Subcutaneous abdominal adipose tissue (tissue), 5 donors: Measurements from ENCODE around the gene MAGI1.

Experiments used
- H3K27ac ChIP-seq: one replicate; pipeline ENCODE4 v1.7.0; 2013; ENCODE audit warnings: low read depth, mild to moderate bottlenecking, inconsistent platforms, low read length, moderate library complexity
- H3K27me3 ChIP-seq, 5 donors: one replicate each; pipeline ENCODE4 v1.7.0; 2013; ENCODE audit warnings: low read length in 5 of 5, inconsistent platforms in 1 of 5; ENCODE audit not compliant: control insufficient read depth in 5 of 5, insufficient read depth in 4 of 5
- H3K36me3 ChIP-seq, 5 donors: one replicate each; pipeline ENCODE4 v1.7.0; 2013; ENCODE audit warnings: low read length in 5 of 5; ENCODE audit not compliant: control insufficient read depth in 5 of 5, insufficient read depth in 5 of 5
- H3K4me1 ChIP-seq, 5 donors: one replicate each; pipeline ENCODE4 v1.7.0; 2013; ENCODE audit warnings: low read length in 5 of 5, mild to moderate bottlenecking in 3 of 5, moderate library complexity in 1 of 5; ENCODE audit not compliant: control insufficient read depth in 5 of 5, insufficient read depth in 5 of 5
- H3K4me3 ChIP-seq, 5 donors: one replicate each; pipeline ENCODE4 v1.7.0; 2013; ENCODE audit warnings: low read length in 5 of 5, low read depth in 1 of 5
- H3K9ac ChIP-seq, 5 donors: one replicate each; pipeline ENCODE4 v1.7.0; 2013; ENCODE audit warnings: low read length in 5 of 5, mild to moderate bottlenecking in 4 of 5, moderate library complexity in 3 of 5
- H3K9me3 ChIP-seq, 5 donors: one replicate each; pipeline ENCODE4 v1.7.0; 2013; ENCODE audit warnings: low read length in 5 of 5; ENCODE audit not compliant: control insufficient read depth in 5 of 5
- donor health status: healthy.
- donor health status: healthy.
- donor health status: healthy.
- donor health status: healthy.
- donor health status: healthy.

The MAGI1 gene

GRCh38 chr3:65848024-65848423 lies 190.7 kb downstream of the MAGI1 start:
- Histone ChIP-seq H3K36me3 (no peaks in the 10 kb centered on the region), H3K9ac (no peak overlapping the region), H3K27me3 (no peaks in the 10 kb centered on the region), H3K4me3 (no peak overlapping the region), H3K4me1 (peaks cover 0 to 14% (median 5%) of the 10 kb centered on the region in 5 donors), H3K27ac (no peak overlapping the region), H3K9me3 (no peaks in the 10 kb centered on the region)

- Histone ChIP-seq H3K9ac (no peak overlapping the region), H3K4me3 (no peak overlapping the region), H3K27ac (no peak overlapping the region), H3K9me3 (no peaks in the 10 kb centered on the region), H3K27me3 (no peaks in the 10 kb centered on the region), H3K4me1 (peaks cover 0 to 14% (median 5%) of the 10 kb centered on the region in 5 donors), H3K36me3 (no peaks in the 10 kb centered on the region)
Measured at GRCh38 chr3:65846936-65847335, 191.8 kb downstream of the MAGI1 start.

GRCh38 chr3:65844370-65844769 lies 194.3 kb downstream of the MAGI1 start:
- Histone ChIP-seq H3K9me3 (no peaks in the 10 kb centered on the region), H3K27me3 (no peaks in the 10 kb centered on the region), H3K9ac (no peak overlapping the region), H3K4me1 (peaks cover 0 to 14% (median 5%) of the 10 kb centered on the region in 5 donors), H3K4me3 (no peak overlapping the region), H3K36me3 (no peaks in the 10 kb centered on the region), H3K27ac (no peak overlapping the region)

GRCh38 chr3:65843732-65844131 lies 195.0 kb downstream of the MAGI1 start:
- H3K4me3 ChIP-seq, result no peak overlapping the region
- H3K36me3 ChIP-seq, result no peaks in the 10 kb centered on the region
- no peaks in the 10 kb centered on the region for H3K27me3 ChIP-seq
- no peak overlapping the region for H3K27ac ChIP-seq
- no peaks in the 10 kb centered on the region for H3K9me3 ChIP-seq
- H3K4me1 ChIP-seq, result peaks cover 0 to 14% (median 5%) of the 10 kb centered on the region in 5 donors
- H3K9ac ChIP-seq, result no peak overlapping the region

GRCh38 chr3:65837604-65838003 lies 201.1 kb downstream of the MAGI1 start:
- Histone ChIP-seq H3K27ac (no peak overlapping the region), H3K27me3 (no peaks in the 10 kb centered on the region), H3K9me3 (no peaks in the 10 kb centered on the region), H3K4me3 (no peak overlapping the region), H3K9ac (no peak overlapping the region), H3K36me3 (no peaks in the 10 kb centered on the region), H3K4me1 (peaks cover 0 to 17% (median 15%) of the 10 kb centered on the region in 5 donors)

- Histone ChIP-seq H3K4me3 (no peak overlapping the region), H3K27me3 (no peaks in the 10 kb centered on the region), H3K9me3 (no peaks in the 10 kb centered on the region), H3K4me1 (peaks cover 0 to 30% (median 27%) of the 10 kb centered on the region in 5 donors), H3K36me3 (no peaks in the 10 kb centered on the region), H3K27ac (no peak overlapping the region), H3K9ac (no peak overlapping the region)
Measured at GRCh38 chr3:65836047-65836446, 202.7 kb downstream of the MAGI1 start.

- no peaks in the 10 kb centered on the region for H3K27me3 ChIP-seq
- H3K36me3 ChIP-seq, result no peaks in the 10 kb centered on the region
- no peaks in the 10 kb centered on the region for H3K9me3 ChIP-seq
- H3K4me1 ChIP-seq, result peaks cover 0 to 39% (median 35%) of the 10 kb centered on the region in 5 donors
- no peak overlapping the region for H3K9ac ChIP-seq
- no peak overlapping the region for H3K4me3 ChIP-seq
- H3K27ac ChIP-seq, result no peak overlapping the region
Measured at GRCh38 chr3:65833761-65834505, 204.8 kb downstream of the MAGI1 start.

GRCh38 chr3:65831733-65832425 lies 206.8 kb downstream of the MAGI1 start:
- Histone ChIP-seq H3K27me3 (no peaks in the 10 kb centered on the region), H3K4me1 (peaks cover 0 to 47% (median 35%) of the 10 kb centered on the region in 5 donors), H3K36me3 (no peaks in the 10 kb centered on the region), H3K9me3 (no peaks in the 10 kb centered on the region), H3K9ac (no peak overlapping the region), H3K27ac (peak overlapping the region; percentile 34), H3K4me3 (no peak overlapping the region)

- Histone ChIP-seq H3K9ac (no peak overlapping the region), H3K36me3 (no peaks in the 10 kb centered on the region), H3K27ac (peak overlapping the region; percentile 34), H3K4me3 (no peak overlapping the region), H3K4me1 (peaks cover 0 to 47% (median 35%) of the 10 kb centered on the region in 5 donors), H3K27me3 (no peaks in the 10 kb centered on the region), H3K9me3 (no peaks in the 10 kb centered on the region)
Measured at GRCh38 chr3:65830948-65831732, 207.6 kb downstream of the MAGI1 start.

- H3K36me3 ChIP-seq, result no peaks in the 10 kb centered on the region
- no peaks in the 10 kb centered on the region for H3K9me3 ChIP-seq
- no peaks in the 10 kb centered on the region for H3K27me3 ChIP-seq
- H3K9ac ChIP-seq, result no peak overlapping the region
- H3K27ac ChIP-seq, result no peak overlapping the region
- H3K4me1 ChIP-seq, result peaks cover 0 to 39% (median 25%) of the 10 kb centered on the region in 5 donors
- H3K4me3 ChIP-seq, result no peak overlapping the region
Measured at GRCh38 chr3:65829228-65829627, 209.5 kb downstream of the MAGI1 start.
